Measurements from ENCODE around the gene YIPF3.
"Not testable (repeated sequence)": the region's sequence is repeated elsewhere in the genome, so short reads cannot be mapped to it uniquely, and the experiment has no call there.

YIPF3 gene

GRCh38 chr6:43502666-43503065 lies 14.1 kb downstream of the YIPF3 start:
- no peak for DNase-seq (ENCODE audit: extremely low read depth, low read depth)
- no peak for TF ChIP-seq CTCF (IDR thresholded peaks at IDR 0.05; ENCODE audit: low read depth, low read length)

- no peak for TF ChIP-seq CTCF (IDR thresholded peaks at IDR 0.05; ENCODE audit: low read depth, low read length)
- DNase-seq (ENCODE audit: extremely low read depth, low read depth): no peak
Measured at GRCh38 chr6:43500921-43501320, 15.8 kb downstream of the YIPF3 start.

GRCh38 chr6:43499028-43499815 lies 17.5 kb downstream of the YIPF3 start:
- DNase-seq (ENCODE audit: extremely low read depth, low read depth): no peak
- TF ChIP-seq CTCF (IDR thresholded peaks at IDR 0.05; ENCODE audit: low read depth, low read length): no peak

GRCh38 chr6:43498291-43498690 lies 18.4 kb downstream of the YIPF3 start:
- not testable (repeated sequence) for DNase-seq (ENCODE audit: extremely low read depth, low read depth)

- TF ChIP-seq CTCF (IDR thresholded peaks at IDR 0.05; ENCODE audit: low read depth, low read length): no peak
- no peak for DNase-seq (ENCODE audit: extremely low read depth, low read depth)
Measured at GRCh38 chr6:43497689-43498088, 19.0 kb downstream of the YIPF3 start.

- TF ChIP-seq CTCF (IDR thresholded peaks at IDR 0.05; ENCODE audit: low read depth, low read length): no peak
- DNase-seq (ENCODE audit: extremely low read depth, low read depth): no peak
Measured at GRCh38 chr6:43497129-43497396, 19.7 kb downstream of the YIPF3 start.

- no peak for DNase-seq (ENCODE audit: extremely low read depth, low read depth)
- TF ChIP-seq CTCF (IDR thresholded peaks at IDR 0.05; ENCODE audit: low read depth, low read length): peak; percentile 62
Measured at GRCh38 chr6:43496370-43497128, 20.2 kb downstream of the YIPF3 start.
